ENCODE measurements around the gene SND1.
"Not testable (repeated sequence)": the region's sequence is repeated elsewhere in the genome, so short reads cannot be mapped to it uniquely, and the experiment has no call there.

The SND1 gene

DNA sequence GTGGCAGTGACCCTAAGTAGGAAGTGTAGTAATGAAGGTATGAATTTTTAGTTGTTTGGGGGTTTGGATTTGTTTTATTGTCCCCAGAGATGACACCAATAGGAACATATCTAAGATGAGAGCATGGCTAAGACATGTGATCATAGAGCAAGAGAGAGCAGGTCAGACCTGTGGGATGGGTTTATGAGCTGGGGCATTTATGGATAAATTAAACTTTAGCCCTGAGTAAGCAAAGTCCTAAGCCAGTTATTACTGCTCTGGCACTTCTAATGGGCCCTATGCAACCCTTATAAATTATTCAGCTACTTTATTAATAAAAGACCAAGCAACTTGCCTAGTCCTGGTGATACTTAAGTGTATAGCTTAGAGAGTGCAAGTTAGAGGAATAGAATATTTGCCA is 294.1 kb downstream of the SND1 start:
- no peak for DNase-seq

GRCh38 chr7:127946847-127947246 is 294.9 kb downstream of the SND1 start:
- DNase-seq, result no peak

GRCh38 chr7:127948312-127948711 is 296.3 kb downstream of the SND1 start:
- no peak for DNase-seq

DNA sequence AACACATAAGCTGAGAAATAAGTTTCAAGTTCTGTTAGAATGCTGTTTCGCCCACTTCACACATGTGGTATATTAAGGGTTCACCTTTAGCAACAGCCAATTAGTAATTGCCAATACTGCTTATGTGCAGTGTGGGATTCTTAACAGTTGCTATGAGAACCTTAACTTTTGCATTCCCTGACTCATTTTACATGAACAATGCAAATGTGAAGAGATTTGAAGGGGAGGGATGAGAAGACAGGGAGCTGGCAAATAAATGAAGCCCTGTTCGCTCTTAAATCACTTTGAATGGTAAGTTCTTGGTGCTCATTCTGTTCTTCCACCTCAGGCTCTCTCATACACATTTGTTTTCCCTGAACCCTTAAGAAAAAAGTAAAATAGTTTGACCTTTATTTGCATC is 296.9 kb downstream of the SND1 start:
- DNase-seq, result no peak

DNA sequence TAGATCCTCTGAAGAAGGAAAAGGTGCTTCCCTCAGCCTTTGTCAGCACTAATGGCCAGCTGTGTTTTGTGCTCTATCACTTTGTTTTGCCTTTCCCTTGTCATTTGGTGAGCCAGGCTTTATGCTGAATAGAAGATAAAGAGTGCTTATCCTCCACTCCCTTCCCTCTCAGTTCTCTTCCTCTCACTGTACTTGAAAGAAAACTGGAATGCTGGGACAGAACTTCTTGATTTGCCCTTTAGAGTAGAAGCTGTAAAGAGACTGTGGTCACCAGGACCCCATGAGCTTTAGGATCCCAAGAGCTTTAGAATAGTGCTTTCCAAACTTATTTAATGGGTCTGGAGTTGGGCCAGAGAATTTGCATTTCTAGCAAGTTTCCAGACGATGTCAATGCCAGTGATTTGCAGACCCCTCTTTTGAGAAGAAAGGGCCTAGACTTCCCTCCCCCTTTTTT is 297.8 kb downstream of the SND1 start:
- DNase-seq, result no peak

- DNase-seq, result no peak
Measured at GRCh38 chr7:127950233-127950935, 298.4 kb downstream of the SND1 start.

GRCh38 chr7:127953423-127954356 is 301.7 kb downstream of the SND1 start:
- no peak for DNase-seq

- DNase-seq, result no peak
Measured at GRCh38 chr7:127954357-127954748, 302.4 kb downstream of the SND1 start.

- DNase-seq, result no peak
Measured at GRCh38 chr7:127955051-127955531, 303.1 kb downstream of the SND1 start.

- no peak for DNase-seq
Measured at GRCh38 chr7:127957886-127958285, 305.9 kb downstream of the SND1 start.

DNA sequence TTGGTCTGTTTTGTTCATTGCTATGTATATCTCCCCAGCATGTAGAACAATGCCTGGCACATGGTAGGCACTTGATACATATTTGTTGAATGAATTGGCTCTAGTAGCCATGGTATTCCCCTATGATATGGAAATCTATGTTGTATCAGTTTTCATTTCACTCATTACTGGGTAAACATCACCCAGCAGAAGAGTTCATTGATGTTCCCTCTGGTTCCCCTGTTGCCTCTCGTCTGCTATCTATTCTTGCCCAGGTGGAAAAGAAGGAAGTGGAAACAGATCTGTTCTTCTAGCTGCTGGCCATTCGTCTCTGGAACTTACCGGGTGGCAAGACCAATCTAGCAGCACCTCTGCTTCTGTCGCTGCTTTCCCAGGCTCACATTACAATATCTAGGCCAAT is 307.8 kb downstream of the SND1 start:
- DNase-seq, result no peak

GRCh38 chr7:127961786-127962453 is 309.9 kb downstream of the SND1 start:
- no peak for DNase-seq

DNA sequence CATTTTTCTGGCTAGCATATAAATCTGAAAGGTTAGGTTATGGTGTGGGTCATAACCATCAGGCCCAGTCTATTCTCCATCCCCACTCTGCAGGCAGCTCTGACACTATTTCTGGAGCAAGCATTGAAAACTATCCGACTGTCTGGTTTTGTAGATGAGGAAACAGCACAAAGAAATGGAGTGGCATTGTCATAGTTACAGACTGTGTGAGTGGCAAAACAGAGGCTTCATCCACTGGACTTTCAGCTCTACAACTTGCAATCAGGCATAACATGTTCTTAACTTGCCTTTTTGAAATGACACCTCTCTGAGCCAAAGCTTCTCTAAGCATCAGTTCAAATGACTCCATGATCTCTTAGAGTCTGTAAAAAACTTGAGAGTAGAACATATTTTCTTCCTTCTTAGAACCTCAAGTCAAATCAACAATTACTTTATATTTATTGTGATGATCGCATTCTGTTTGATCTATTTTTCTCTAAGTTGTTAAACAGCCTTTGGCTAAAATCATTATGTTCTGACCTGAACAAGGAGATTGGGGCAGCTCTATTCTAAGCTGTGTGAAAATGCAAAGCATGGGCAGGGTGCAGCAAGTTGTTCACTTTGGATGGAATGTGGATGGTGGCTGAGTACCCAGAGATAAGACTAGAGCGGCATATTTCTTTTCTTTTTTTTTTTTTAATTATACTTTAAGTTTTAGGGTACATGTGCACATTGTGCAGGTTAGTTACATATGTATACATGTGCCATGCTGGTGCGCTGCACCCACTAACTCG is 310.8 kb downstream of the SND1 start:
- no peak for DNase-seq

GRCh38 chr7:127963850-127964249 is 311.9 kb downstream of the SND1 start:
- not testable (repeated sequence) for DNase-seq

DNA sequence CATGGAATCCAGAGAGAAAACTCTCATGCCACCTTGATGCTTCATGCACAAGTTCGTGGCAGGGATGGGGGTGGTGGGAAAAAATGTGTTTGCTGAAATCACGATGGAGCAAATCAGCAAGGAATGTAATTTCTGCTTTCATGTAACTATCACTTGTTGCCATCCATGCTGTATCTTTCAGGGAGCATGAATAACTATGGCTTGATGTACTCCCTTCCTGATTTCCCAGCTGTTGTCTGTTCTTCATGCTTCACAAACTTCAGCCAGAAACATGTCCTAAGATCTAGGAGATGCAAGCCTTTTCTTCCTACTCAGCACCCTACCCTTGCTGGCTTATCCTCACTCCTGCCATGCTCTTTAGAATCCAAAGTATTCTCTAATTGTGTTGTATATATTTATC is 315.3 kb downstream of the SND1 start:
- no peak for DNase-seq

DNA sequence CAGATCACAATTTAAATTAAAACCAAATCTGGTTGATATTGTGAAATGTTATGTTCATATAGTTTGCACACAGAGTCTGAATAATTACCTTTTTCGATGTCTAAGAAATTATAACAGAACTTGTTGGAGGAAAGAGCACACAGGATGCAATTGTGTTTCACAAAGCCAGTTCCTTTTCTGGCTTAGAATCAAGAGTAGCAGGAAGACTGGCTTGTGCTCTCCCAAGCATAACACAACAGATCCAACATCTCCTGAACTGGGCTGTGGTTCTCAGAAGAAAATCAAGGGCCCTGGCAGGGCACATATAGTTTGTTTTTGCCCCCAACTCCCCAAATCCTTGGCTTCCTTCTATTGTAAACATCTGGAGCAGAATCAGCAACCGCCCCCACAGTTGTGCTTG is 316.6 kb downstream of the SND1 start:
- no peak for DNase-seq

DNA sequence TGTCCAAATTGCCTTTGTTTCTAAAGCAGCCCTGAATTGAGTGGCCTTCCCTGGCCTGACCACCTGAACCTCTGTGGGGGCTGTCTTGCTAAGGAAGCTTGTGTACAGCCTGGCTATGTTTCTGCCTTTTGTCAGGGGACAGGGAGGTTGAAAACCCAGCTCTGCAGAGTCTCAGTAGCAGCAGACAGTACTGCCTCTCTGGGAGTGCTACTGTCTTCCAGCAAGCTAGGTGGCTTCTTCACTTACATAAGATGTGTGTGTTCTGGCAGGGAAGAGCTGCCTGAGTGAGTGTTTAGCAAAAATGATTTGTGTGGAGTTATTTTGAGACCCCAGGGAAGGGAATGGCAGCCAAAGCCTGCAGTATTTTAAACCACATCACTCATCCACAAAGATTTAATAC is 321.8 kb downstream of the SND1 start:
- no peak for DNase-seq

DNA sequence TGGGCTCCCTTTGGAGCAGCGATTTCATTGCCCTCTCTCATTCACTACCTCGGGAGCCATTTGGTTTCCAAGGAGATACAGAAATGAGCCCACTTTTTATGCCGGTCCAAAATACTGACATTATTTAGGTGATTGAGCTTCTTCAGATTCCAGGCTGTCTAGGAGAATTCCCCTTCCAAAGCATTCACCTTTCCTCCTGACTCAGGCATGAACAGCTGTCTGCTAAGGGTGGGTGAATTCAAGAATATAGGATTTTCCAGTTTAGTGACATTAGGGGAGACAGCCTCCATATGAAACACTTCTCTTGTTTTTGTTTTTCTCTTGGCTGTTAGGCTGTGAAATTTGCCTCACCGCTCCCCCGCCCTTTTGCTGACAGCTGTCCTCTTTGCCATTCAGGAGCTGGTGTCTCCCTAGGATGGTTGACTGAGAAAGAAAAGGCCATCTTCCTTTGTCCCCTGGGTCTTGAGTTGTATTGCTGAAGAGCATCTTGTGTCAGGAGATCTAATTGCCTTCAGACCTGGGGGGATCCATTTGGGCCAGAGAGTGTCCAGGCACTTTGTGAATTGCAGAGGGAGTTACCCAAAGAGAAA is 322.5 kb downstream of the SND1 start:
- no peak for DNase-seq

DNA sequence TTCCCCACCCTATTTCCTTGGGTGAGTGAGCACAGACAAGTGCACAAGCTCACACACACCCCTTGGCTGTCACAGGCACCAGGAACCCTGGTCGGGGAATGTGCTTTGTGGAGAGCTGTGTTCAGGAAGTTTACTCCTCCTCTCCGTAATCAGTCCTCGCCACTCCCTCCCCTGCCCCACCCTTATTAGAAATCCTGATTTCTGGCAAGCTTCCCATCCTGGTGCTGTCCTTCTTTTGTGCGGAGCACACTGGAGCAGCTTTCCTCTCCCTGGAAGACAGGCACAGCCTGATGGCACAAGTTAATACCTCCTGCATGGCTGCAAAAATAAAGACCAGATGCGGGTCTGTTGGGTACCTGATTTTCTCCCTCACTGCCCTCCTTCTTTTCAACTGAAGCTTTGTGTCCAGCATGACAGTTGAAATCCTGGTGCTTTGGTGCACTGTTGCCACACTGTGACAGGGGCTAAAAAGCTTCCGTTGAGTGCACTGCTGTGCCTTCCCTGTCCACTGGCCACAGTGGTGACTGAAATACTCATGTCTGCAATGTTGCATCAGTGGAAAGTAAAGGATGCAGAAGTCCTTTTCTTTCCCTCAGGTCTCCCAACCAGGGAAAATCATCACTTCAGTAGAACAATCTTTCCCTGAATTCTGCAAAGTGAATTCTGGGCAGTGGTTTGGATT is 324.2 kb downstream of the SND1 start:
- no peak for DNase-seq

GRCh38 chr7:127976738-127977120 is 324.7 kb downstream of the SND1 start:
- no peak for DNase-seq

GRCh38 chr7:127978421-127978820 is 326.4 kb downstream of the SND1 start:
- no peak for DNase-seq

Data from CD4-positive, alpha-beta T cell treated with Interleukin-17A for 4 hours (primary cell).